Measurements from ENCODE around the gene CCDC192. TPM values are rescaled to one million over a fixed set of nuclear protein-coding genes. Genes with fewer than 3 reads are reported as not detected.
"Not testable (repeated sequence)": the region's sequence is repeated elsewhere in the genome, so short reads cannot be mapped to it uniquely, and the experiment has no call there.

Gene CCDC192
- total and polyA plus RNA-seq, 2 donors = 0.41 TPM; not detected in 1

- no peak for DNase-seq (ENCODE audit: extremely low spot score)
- Histone ChIP-seq H3K4me1 (ENCODE audit: insufficient read depth) (no peaks in the 10 kb centered on the region), H3K4me3 (ENCODE audit: low read depth, low read length) (no peak overlapping the region), H3K27ac (ENCODE audit: low read depth) (no peak overlapping the region), H3K36me3 (ENCODE audit: insufficient read depth) (no peaks in the 10 kb centered on the region)
- 82% methylated on average over 2 of the region's 2 CpGs for WGBS
These were observed 136.5 kb downstream of the CCDC192 start for GRCh38 chr5:127839496-127840197.

DNA sequence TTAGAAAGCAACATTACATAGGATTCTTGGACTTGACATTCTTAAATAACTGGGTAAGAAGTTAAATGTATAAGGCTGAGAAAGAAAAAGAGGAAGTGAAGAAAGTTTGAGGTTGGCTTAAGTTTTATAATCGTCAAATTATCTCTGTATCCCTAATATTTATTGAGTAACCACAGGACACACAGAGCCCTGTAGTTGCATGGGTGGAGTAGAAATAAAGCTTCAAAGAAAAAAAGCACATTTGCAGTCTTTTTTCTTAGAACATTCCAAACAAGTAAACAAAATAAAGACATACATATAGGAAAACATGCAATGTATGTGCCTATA, 137.0 kb downstream of the CCDC192 start:
- DNase-seq (ENCODE audit: extremely low spot score) = no peak
- Histone ChIP-seq H3K36me3 (ENCODE audit: insufficient read depth) (no peaks in the 10 kb centered on the region), H3K27ac (ENCODE audit: low read depth) (no peak overlapping the region), H3K4me1 (ENCODE audit: insufficient read depth) (no peaks in the 10 kb centered on the region), H3K4me3 (ENCODE audit: low read depth, low read length) (no peak overlapping the region)
- WGBS = 44% methylated on average over 1 of the region's 1 CpG

GRCh38 chr5:127840809-127841208, 137.6 kb downstream of the CCDC192 start:
- Histone ChIP-seq H3K4me1 (ENCODE audit: insufficient read depth) (no peaks in the 10 kb centered on the region), H3K36me3 (ENCODE audit: insufficient read depth) (no peaks in the 10 kb centered on the region)

GRCh38 chr5:127844581-127845021, 141.4 kb downstream of the CCDC192 start:
- DNase-seq (ENCODE audit: extremely low spot score) = no peak
- no peaks in the 10 kb centered on the region for H3K4me1 ChIP-seq (ENCODE audit: insufficient read depth)
- 85% methylated on average over 7 of the region's 7 CpGs for WGBS
- H3K4me3 ChIP-seq (ENCODE audit: low read depth, low read length) = no peak overlapping the region
- no peak overlapping the region for H3K27ac ChIP-seq (ENCODE audit: low read depth)
- H3K36me3 ChIP-seq (ENCODE audit: insufficient read depth) = no peaks in the 10 kb centered on the region

More at GRCh38 chr5:127840809-127841208, 137.6 kb downstream of the CCDC192 start:
- H3K4me3 ChIP-seq (ENCODE audit: low read depth, low read length) = no peak overlapping the region
- H3K27ac ChIP-seq (ENCODE audit: low read depth) = no peak overlapping the region
- DNase-seq (ENCODE audit: extremely low spot score) = no peak

GRCh38 chr5:127846884-127847283, 143.7 kb downstream of the CCDC192 start:
- H3K4me3 ChIP-seq (ENCODE audit: low read depth, low read length) = no peak overlapping the region
- DNase-seq (ENCODE audit: extremely low spot score) = no peak
- H3K27ac ChIP-seq (ENCODE audit: low read depth) = no peak overlapping the region
- H3K36me3 ChIP-seq (ENCODE audit: insufficient read depth) = no peaks in the 10 kb centered on the region
- H3K4me1 ChIP-seq (ENCODE audit: insufficient read depth) = no peaks in the 10 kb centered on the region
- 97% methylated on average over 2 of the region's 2 CpGs for WGBS

- DNase-seq (ENCODE audit: extremely low spot score) = not testable (repeated sequence)
- 98% methylated on average over 5 of the region's 5 CpGs for WGBS
These were observed 144.4 kb downstream of the CCDC192 start for GRCh38 chr5:127847641-127848040.

GRCh38 chr5:127848098-127848497, 144.9 kb downstream of the CCDC192 start:
- Histone ChIP-seq H3K4me3 (ENCODE audit: low read depth, low read length) (no peak overlapping the region), H3K4me1 (ENCODE audit: insufficient read depth) (no peaks in the 10 kb centered on the region), H3K36me3 (ENCODE audit: insufficient read depth) (no peaks in the 10 kb centered on the region), H3K27ac (ENCODE audit: low read depth) (no peak overlapping the region)
- no peak for DNase-seq (ENCODE audit: extremely low spot score)
- WGBS = 52% methylated on average over 1 of the region's 1 CpG

More at GRCh38 chr5:127847641-127848040, 144.4 kb downstream of the CCDC192 start:
- not testable (repeated sequence) for H3K27ac ChIP-seq (ENCODE audit: low read depth); H3K36me3 ChIP-seq (ENCODE audit: insufficient read depth); H3K4me3 ChIP-seq (ENCODE audit: low read depth, low read length); H3K4me1 ChIP-seq (ENCODE audit: insufficient read depth)

DNA sequence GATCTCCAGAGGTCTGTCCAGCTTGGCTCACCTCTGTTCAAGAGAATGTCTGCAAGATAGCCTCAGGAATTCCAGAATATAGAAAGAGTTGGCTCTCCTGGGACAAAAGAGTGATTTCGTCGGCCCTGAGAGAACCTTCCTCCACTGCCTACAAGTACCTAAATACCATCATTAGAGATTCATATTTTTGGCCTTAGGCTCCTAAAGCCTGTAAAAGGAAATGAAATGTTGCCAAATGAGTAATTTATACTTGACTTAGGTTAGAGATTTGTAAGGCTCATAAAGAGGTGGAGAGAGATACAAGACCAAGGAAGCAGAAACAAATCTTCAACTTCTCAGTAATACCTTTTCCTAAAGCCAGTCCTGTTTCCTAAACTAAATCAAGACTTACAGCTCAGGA, 146.2 kb downstream of the CCDC192 start:
- Histone ChIP-seq H3K27ac (ENCODE audit: low read depth) (no peak overlapping the region), H3K4me3 (ENCODE audit: low read depth, low read length) (no peak overlapping the region), H3K36me3 (ENCODE audit: insufficient read depth) (no peaks in the 10 kb centered on the region), H3K4me1 (ENCODE audit: insufficient read depth) (no peaks in the 10 kb centered on the region)
- 56% methylated on average over 2 of the region's 2 CpGs for WGBS
- DNase-seq (ENCODE audit: extremely low spot score) = no peak

DNA sequence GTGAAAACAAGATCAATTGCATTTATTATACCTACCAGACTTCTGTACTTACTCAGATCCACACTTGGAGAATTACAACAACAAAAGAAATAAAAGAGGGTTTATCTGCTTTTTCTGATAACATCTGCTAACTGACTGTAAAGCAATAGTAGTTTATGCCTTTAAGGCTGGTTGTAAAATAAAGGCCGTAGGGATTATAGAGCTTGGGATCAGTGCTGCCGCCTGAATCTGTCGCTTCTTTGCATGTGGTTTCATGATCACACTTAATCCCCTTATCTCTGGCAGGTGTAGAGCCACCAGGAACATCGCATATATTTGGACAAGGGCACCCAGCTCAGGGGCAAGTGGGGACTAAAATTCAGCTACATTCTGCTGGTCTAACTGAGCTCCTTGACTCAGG, 146.7 kb downstream of the CCDC192 start:
- no peaks in the 10 kb centered on the region for H3K4me1 ChIP-seq (ENCODE audit: insufficient read depth)
- DNase-seq (ENCODE audit: extremely low spot score) = no peak
- H3K27ac ChIP-seq (ENCODE audit: low read depth) = no peak overlapping the region
- H3K4me3 ChIP-seq (ENCODE audit: low read depth, low read length) = no peak overlapping the region
- WGBS = 34% methylated on average over 4 of the region's 4 CpGs
- no peaks in the 10 kb centered on the region for H3K36me3 ChIP-seq (ENCODE audit: insufficient read depth)

DNA sequence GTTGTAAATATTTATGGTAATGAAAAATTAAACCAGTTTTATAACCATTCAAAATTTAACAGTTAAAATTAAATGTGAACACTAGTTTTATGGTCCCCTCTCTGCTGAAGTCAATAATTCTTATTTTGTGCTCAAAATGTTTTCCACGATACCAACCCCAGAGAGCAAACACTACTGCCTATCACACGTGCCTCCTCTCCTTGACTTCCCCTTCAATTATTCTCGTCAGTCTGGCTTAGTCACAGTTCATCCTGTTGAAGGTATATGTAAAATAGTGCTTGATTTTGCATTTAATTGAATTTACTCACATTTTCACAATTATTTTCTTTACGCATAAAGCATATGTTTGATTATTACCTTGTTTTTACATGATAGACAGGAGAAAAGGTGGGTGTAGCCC, 148.8 kb downstream of the CCDC192 start:
- no peak overlapping the region for H3K4me3 ChIP-seq (ENCODE audit: low read depth, low read length)
- no peaks in the 10 kb centered on the region for H3K36me3 ChIP-seq (ENCODE audit: insufficient read depth)
- WGBS = 91% methylated on average over 4 of the region's 4 CpGs
- no peak for DNase-seq (ENCODE audit: extremely low spot score)
- H3K4me1 ChIP-seq (ENCODE audit: insufficient read depth) = no peaks in the 10 kb centered on the region
- no peak overlapping the region for H3K27ac ChIP-seq (ENCODE audit: low read depth)

DNA sequence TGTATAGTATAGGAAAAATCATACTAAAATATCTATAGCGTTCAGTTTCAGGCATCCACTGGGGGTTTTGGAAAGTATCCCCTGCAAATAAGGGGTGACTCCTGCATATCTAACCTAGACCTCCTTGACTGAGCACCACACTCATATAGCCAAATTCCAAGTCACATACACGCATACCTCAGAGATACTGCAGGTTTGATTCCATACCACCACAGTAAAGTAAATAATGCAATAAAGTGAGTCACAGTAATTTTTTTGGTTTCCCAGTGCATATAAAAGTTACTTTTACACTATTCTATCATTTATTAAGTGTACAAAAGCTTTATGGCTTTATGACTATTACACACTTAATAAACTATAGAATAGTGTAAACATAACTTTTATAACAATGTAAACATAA, 151.3 kb downstream of the CCDC192 start:
- 89% methylated on average over 2 of the region's 2 CpGs for WGBS
- Histone ChIP-seq H3K4me3 (ENCODE audit: low read depth, low read length) (no peak overlapping the region), H3K36me3 (ENCODE audit: insufficient read depth) (no peaks in the 10 kb centered on the region), H3K4me1 (ENCODE audit: insufficient read depth) (no peaks in the 10 kb centered on the region), H3K27ac (ENCODE audit: low read depth) (no peak overlapping the region)
- DNase-seq (ENCODE audit: extremely low spot score) = no peak

- no peak for DNase-seq (ENCODE audit: extremely low spot score)
- H3K4me1 ChIP-seq (ENCODE audit: insufficient read depth) = no peaks in the 10 kb centered on the region
- no peak overlapping the region for H3K27ac ChIP-seq (ENCODE audit: low read depth)
- H3K36me3 ChIP-seq (ENCODE audit: insufficient read depth) = no peaks in the 10 kb centered on the region
- H3K4me3 ChIP-seq (ENCODE audit: low read depth, low read length) = no peak overlapping the region
These were observed 153.1 kb downstream of the CCDC192 start for GRCh38 chr5:127856292-127856691.

- no peak for DNase-seq (ENCODE audit: extremely low spot score)
- H3K27ac ChIP-seq (ENCODE audit: low read depth) = no peak overlapping the region
- 66% methylated on average over 5 of the region's 5 CpGs for WGBS
- H3K4me3 ChIP-seq (ENCODE audit: low read depth, low read length) = no peak overlapping the region
- H3K36me3 ChIP-seq (ENCODE audit: insufficient read depth) = no peaks in the 10 kb centered on the region
- H3K4me1 ChIP-seq (ENCODE audit: insufficient read depth) = no peaks in the 10 kb centered on the region
These were observed 155.1 kb downstream of the CCDC192 start for GRCh38 chr5:127858116-127858784.

- H3K27ac ChIP-seq (ENCODE audit: low read depth) = no peak overlapping the region
- 87% methylated on average over 2 of the region's 2 CpGs for WGBS
- no peak overlapping the region for H3K4me3 ChIP-seq (ENCODE audit: low read depth, low read length)
- H3K4me1 ChIP-seq (ENCODE audit: insufficient read depth) = no peaks in the 10 kb centered on the region
- no peaks in the 10 kb centered on the region for H3K36me3 ChIP-seq (ENCODE audit: insufficient read depth)
- no peak for DNase-seq (ENCODE audit: extremely low spot score)
These were observed 157.1 kb downstream of the CCDC192 start for GRCh38 chr5:127860291-127860690.
